GDM1 (cell line): ENCODE data around the gene CLCNKB.
"Not testable (repeated sequence)": the region's sequence is repeated elsewhere in the genome, so short reads cannot be mapped to it uniquely, and the experiment has no call there.

ENCODE experiments used
- DNase-seq: peaks from one replicate; lab custom pipeline; 2025; lab: John Stamatoyannopoulos, UW

Gene CLCNKB

DNA sequence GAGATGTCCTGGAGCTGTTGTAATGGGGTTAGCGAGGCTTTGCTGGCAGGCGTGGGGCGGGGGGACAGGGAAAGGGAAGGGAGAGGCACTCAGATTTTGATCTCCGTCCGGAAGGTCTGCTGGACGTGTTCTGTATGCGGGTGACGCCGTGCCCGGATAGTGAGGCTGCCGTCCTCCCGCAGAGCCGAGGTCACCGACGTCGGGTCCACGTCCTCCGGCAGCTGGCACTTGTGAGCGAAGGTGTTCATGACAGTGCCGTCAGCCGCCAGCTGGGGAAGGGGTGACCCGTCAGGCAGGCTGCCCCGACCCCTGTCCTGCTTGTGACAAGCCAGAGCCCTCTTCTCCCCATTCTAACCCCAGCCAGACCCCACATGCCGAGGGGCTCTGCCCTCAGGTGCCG, 28.1 kb upstream of the CLCNKB start:
- DNase-seq = no peak

DNA sequence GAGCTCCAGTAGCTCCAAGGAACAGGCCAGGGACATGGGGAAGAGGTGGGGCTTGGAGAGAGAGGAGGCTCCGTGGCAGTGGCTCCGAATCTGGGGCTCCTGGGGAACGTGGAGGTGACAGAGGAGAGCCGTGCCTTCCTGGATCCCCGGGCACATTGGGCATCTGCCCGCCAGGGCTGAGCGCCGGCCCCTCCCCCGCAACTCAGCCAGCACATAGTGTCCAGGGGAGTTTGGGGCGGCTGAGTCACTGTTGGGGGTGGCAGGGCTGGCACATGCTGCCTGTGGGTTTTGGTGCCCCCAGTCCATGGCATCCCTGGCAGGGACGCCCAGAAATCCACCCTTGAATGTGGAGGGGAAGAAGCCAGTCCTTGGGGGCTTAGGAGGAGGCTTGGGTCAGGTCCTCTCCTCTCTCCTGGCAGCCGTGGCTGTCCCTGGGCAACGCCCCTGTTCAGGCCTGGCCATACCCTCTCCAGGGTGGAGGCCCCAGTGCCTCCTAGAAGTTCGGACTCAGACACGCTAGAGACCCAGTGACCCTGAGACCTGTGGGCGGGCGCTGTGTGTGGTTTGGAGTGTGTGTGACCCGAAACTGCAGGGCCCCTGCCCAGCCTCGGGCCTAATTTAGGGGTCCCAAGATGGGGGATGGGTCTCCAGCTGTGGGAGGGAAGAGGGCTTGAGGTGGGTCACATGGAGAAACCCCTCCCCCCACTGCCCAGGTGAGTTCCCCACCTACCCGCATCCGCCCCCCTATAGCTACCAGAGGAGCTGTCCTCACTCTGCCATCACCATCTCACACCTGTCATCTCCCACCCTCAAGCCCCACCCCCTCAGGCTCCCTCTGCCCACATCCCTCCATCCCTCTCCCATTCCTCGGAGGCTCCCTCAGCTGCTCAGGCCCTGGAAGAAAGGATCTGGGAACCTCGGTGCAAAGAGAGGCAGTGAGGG, 27.4 kb upstream of the CLCNKB start:
- DNase-seq = no peak

DNA sequence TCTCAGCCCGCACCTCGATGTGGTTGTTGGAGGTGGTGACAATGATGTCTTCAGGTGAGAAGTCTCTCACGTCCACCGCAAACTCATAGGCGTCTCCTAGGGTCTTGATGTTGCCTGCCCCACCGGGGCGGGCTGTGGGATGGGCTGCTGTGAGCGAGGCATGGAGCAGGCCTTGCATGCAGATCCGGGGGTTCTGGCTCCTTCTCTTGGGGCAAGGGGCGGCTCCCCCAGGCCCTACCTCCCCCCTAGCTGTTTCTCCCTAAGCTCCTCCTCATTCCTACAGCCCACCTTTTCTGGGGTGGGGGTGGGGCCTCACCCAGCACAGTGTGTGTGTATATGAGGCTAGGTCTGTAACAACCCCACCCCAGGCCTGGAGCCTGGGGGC, 26.5 kb upstream of the CLCNKB start:
- DNase-seq = no peak

DNA sequence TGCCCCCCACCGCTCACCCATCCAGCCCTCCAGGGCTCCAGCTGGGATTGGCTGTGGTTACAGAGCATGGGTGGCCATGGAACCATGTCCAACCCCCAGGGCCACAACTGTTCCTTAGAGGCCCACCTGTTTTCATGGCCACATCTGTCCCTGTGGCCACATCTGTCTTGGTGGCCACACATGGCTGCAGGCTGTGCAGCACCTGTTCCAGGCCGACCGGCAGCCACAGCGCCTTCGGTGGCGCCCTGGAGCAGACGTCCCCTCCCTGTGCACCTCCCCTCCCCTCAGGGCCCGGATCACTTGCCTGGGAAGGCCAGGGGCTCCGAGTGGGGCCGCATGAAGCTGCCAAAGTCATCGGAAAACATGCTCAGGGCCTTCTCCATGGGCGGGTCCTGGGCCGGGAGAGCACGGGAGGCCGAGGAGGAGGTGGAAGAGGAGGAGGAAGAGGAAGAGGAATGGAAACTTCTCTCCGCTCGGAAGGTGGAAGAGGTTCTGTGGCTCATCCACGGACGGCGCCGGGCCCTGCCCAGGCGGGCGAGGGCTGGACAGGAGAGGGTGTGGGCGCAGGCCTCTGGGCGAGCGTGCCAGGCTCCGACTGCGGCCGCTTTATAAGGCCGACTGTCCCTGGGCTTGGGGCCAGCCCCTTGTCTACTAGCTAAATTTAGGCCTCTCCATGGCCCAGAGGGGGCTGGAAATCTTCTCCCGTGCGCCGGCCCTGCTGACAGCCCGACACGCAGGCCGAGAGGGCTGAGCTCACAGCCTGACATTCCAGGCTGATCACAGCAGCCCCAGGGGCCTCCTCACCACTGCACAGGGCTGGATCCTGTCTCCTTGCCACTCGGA, 25.9 kb upstream of the CLCNKB start, which contains the start of gene HSPB7:
HSPB7 (minus strand) TSS at position 583 of the 843 bp plus-strand sequence; CDS start at position 503, 80 bp downstream.
- no peak for DNase-seq

DNA sequence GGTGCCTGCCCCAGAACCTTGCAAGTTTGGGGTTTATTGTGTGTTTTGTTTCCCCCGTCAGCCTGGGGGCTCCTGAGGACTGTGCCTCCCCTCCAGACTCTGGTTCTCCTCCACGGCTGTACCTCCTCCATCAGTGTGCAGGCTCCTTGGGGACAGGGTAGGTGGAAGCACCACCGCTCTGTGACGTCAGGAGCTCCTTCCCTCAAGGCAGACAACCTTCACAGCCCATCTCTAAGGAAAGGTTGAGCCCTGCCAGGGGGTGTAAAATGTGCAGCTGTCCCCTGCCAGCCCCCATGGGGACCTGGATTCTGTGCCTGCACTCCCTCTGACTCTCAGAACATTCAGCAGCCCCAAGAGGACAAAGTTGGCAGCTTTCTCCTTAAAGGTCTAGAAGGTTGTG, 25.3 kb upstream of the CLCNKB start:
- DNase-seq = no peak

DNA sequence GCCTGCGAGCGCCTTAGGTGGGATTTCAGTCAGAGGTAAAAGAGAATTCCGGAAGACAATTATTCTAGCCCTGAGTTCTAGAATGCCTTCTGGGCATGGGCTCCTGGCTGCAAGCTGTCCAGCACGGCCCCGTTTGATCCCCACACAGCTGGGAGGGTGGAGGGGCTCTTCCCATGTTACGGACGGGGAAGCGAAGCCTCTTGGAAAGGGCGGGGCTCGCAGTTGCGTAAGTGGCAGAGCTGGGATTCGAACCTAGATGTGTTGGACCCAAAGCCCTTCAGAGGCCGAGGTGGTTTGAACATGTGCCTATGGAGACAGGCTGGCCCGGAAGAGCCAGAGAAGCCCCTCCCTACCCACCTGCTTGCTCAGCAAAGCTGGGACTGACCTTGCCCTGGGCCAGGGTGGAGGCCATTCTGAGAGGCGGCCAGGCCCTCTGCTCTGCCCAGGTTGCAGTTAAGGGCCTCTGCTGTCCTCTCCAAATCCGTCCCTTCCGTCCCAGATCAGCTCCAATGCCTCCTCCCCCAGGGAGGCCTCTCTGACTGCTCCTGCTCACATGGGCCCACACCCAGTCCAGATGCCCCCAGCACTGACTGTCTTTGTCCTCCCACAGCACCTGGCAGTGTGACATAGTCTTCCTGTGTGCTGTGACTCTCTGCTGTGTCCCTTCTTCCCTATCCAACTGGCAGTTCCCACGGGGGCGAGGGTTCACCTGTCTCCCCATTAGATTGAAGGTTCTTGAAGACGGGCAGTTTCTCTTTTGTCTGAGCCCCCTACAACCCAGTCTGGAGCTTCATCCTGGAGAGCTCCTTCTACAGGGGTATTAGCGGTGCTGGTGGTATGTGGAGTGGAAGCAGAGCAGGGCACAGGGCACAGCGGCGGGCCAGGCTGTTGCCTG, 24.6 kb upstream of the CLCNKB start:
- DNase-seq = no peak

DNA sequence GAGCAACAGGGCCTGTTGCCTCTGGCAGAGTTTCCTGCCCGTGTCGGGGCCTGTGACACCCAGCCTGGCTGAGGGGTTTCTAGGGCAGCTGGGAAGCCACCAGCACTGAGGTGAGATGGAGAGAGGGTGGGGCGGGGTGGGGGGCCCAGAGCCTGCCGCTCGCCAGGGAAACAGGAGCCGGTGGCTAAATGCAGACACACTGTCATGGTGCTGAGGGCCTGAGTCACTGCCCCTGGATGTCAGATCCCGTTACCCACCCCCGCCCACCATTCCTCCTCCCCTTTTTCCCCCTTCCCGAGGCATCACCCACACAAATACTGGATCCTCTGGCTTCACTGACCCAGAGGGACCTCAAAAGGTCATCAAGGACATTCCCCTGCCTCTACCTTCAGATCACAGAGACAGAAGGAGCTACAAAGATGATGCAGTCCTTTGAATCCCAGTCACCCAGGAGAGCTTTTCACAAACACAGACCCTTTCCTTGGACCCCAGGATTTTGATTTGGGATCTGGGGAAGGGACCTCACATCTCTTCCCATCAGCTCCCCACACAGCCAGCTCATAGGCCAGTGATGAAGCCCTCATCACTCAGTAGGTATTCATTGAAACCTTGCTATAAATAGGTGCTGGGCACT, 23.8 kb upstream of the CLCNKB start:
- DNase-seq = no peak

DNA sequence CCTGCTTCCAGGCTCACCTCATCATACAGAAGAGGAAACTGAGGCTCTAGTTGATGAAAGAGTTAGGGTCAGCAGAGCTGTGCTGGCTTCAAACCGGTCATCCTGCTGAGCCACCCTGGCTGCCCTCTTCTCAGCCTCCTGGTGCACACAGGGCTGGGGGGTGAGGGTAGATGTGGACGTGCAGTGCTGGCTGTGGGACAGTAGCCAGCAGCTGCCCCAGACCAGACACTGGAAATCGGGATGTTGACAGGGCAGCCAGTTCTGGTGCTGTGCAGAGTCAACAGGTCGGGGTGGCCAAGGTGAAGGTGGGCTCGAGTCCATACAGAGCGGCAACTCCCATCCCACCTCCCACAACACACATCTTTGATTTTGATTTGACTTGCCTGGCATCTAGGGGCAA, 23.3 kb upstream of the CLCNKB start:
- DNase-seq = no peak

DNA sequence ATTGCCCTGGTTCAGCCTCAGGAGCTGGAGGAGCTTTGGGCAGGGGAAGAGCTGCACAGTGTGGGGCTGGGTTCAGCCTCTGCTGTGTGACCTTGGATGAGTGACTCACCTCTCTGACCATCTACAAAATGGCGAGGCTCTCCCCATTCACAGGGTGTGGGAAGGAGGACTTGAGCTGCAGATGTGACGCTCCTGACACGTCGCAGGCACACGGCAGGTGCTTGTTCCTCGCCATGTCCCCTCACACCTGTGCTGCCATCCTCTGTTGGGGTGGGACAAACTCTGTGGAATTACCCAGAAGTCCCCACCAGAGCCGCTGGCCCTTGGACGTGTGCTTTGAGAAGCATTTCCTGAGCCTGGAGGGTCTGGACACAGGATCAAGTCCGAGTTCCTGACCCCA, 22.7 kb upstream of the CLCNKB start:
- DNase-seq = not testable (repeated sequence)

DNA sequence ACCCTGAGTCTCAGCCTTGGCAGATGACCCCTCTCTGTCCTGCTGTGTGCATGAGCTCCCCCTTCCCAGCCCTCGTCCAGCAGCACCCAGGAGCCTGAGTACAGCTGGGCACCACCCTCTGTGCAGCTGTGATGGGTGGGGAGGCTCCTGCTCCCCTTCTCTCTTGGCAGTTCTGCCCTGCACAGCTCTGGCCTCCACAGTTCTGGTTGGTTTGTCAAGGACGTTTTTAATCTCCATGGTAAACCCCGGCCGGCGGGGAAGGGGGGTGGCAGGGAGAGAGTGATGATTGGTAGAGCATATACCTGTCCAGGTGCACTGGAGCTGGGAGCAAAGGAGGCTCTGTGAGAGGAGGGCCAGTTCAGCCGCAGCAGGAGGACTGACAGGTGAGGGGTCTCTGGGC, 21.9 kb upstream of the CLCNKB start, which contains the start of gene CLCNKA:
CLCNKA (plus strand) TSS at position 356 of the 400 bp plus-strand sequence. CDS start 584 bp downstream, outside the sequence.
- DNase-seq = no peak

DNA sequence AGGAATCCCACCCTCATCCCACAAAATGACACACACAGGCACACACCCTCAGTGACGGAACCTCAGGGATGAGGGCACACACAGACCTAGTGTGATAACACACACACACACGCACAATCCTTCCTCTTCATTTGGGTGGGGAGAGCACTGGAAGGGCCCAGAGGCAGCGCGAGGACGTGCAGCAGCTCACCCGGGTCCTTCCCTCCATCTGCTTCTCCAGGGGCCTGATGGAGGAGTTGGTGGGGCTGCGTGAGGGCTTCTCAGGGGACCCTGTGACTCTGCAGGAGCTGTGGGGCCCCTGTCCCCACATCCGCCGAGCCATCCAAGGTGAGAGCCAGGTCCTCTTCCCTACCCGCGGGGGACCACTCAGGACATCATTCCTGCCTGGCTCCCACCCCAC, 21.2 kb upstream of the CLCNKB start:
- DNase-seq = no peak

DNA sequence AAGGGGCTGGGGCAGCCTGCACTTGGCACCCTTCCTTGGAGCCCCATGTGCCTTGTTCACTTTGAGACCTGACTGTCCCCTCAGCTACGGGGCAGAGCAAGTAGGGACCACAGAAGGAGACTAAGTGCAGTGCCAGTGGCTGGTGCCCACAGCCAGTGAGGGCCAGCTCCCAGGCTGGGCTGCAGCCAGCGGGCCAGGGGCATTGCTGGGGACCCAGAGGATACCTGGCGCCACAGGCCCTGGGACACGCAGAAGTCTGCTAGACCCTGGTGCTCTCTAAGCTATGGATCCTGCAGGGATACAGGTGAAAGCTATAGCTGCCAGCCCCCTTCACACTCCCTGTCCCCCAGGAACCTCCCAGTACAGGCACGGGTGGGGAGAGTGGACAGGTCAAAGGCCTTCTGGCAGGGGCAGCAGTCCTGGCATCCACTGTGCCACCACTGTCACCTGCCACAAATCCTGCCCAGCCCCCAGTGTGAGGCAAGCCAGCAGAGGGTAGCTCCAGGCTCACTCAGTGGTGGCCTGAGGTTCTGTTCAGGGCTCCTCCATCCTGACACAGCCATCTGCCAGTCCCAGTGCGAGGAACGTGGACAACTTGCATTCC, 20.4 kb upstream of the CLCNKB start:
- DNase-seq = no peak

DNA sequence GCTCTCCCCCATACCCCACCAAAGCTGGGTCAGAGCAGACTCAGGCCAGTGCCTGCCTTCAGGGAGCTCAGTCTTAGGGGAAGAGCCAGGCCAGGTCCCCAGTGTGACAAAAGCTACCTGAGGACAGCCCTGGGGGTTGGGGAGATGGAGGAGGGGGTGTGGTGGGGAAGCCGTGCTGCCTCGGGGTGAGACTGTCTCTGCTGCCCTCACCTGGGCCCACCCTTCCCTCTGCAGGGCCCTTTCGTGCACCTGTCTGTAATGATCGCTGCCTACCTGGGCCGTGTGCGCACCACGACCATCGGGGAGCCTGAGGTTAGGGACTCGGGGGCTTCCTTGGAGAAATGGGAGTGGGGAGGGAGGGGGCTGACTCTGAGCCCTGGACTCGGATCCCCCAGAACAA, 17.3 kb upstream of the CLCNKB start:
- DNase-seq = not testable (repeated sequence)

DNA sequence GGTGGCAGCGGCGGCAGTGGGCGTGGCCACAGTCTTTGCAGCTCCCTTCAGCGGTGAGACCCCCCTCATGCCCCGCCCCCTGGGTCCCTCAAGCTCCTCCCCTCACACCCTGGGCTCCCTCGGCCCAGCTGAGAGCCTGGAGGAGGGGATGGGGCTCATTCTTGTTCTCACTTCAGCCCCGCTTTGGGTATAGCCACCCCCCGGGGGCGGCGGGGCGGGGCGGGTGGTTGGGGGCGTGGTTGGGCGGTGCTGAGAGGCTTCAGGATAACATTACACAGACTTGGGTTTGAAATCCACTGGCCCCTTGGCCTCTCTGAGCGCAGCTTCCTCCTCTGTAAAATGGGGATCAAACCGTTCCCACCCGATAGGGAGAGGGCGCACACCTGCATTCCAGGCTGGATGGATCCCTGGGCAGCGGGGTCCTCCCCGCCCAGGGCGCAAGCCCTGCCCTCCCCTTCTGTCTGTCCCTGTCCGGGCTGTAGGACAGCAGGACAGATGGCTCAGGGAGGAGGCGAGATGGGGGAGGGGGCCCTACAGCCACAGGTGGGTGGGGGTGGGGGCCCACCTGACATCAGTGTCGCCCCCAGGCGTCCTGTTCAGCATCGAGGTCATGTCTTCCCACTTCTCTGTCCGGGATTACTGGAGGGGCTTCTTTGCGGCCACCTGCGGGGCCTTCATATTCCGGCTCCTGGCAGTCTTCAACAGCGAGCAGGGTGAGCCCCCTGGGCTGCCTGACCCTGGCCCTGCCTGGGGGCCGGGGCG, 16.7 kb upstream of the CLCNKB start:
- DNase-seq = no peak

DNA sequence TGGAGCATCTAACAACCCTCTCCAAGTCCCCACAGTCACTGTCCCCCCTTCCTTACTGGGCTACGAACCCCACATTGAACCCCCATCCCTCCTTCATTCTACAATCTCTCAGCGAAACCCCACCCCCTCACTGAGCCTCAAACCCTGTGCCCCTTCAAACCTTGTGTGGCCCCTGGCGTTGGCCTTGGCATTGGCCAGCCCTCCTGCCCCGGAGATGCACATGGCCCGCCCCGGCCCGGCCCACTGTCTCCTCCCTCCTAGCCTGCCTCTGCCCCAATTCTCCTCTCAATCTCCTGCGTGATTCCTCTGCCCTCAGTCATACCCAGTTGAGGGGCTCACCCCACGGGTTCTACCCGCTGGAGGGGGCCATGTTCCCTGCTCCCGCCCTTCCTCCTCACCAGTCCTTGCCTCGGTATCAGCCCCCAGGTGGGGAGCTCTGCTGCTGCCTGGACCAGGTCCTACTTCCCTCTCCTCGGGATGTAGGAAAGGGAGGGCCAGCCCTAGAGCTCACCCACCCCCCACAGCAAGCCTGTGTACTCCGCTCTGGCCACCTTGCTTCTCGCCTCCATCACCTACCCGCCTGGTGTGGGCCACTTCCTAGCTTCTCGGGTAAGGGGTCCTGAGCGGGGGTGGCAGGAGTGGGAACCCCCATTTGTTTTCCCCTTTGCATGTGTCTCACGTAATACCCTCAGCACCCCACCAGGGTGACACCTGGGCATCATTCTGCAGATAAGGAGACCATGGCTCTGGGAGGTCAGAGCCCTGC, 15.2 kb upstream of the CLCNKB start:
- DNase-seq = no peak

DNA sequence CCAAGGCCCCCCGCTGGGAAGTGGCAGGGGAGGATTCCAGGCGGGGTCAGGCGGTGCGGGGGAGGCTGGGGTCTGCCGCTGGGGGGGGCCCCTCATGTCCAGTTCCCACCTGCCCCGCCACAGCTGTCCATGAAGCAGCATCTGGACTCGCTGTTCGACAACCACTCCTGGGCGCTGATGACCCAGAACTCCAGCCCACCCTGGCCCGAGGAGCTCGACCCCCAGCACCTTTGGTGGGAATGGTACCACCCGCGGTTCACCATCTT, 14.6 kb upstream of the CLCNKB start:
- not testable (repeated sequence) for DNase-seq

DNA sequence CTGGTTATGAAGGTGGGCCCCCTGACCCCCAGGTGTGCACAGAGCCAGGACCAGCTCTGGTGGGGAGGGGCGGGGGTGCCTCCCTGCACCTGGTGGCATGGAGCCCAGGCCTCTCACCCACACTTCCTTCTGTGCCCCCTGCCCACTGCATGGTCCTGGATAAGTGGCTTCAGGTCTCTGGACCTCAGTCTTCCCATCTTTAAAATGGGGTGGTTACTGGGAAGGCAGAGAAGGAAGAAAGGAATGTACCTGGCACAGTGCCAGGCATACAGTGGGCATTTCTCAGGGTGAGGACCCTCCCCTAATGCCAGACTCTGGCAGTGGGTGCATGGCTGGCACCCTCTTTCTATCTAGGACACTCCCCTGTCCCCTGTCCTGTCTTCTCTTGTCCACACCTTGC, 14.3 kb upstream of the CLCNKB start:
- no peak for DNase-seq

DNA sequence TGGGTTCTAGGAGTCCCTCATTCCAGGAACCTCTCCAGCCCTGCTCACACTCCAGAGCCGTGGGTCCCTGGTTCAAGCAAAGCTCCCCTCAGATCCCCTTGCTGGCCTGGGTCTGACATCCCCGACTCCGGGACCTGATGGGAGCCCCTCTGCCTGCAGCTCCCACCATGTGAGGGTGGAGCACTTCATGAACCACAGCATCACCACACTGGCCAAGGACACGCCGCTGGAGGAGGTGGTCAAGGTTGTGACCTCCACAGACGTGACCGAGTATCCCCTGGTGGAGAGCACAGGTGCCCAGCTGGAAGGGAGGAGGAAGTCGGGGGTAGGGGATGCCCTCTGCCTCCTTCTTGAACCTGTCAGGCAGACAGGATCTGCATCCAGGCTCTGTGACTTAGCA, 12.0 kb upstream of the CLCNKB start:
- no peak for DNase-seq

DNA sequence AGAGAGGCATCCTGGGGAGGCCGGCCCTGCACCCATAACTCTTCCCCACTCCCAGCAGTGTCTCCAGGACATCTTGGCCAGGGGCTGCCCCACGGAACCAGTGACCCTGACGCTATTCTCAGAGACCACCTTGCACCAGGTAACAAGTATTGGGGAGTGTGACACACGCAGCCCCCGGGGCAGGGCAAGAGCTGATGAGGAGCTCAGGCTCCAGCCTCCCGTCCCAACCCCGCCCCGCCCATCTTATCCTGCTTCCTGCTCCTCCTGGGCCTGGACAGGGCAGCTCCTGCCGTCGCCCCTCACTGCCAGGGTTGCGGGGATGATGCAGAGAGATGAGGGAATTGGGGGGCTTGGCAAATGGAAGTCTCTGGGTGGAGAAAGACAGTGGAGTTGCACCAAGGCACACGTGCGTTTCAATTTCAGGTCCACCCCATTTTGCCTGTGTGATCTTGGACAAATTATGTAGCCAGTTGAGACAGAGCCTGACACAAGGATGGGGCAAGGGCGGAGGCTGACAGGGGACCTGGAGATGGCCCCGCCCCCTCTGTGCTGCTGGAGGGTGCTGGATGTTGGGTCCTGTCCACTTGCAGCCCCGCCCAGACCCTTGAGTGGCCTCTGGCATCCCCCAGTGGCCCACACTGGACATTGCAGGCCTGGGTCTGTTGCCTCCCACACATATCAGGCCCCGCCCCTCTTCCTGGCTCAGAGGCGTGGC, 11.0 kb upstream of the CLCNKB start:
- peak; percentile 31 for DNase-seq
